Measurements from ENCODE around the gene ARF1. TPM values are rescaled to one million over a fixed set of nuclear protein-coding genes. Genes with fewer than 3 reads are reported as not detected.
"Not testable (repeated sequence)": the region's sequence is repeated elsewhere in the genome, so short reads cannot be mapped to it uniquely, and the experiment has no call there.

The ARF1 gene
- total RNA-seq, 2 donors from 2014 or later, result 469 to 500 TPM

- intact Hi-C loops (cut with DNase I, micrococcal nuclease), result no loop called here
- ATAC-seq (no peak), DNase-seq (no peak)
Measured at GRCh38 chr1:228107636-228108035, 25.1 kb downstream of the ARF1 start.

- ATAC-seq (no peak), DNase-seq (no peak)
Measured at GRCh38 chr1:228108055-228108690, 25.7 kb downstream of the ARF1 start.

GRCh38 chr1:228108742-228109072 is 26.2 kb downstream of the ARF1 start:
- no peak for ATAC-seq
- no peak for DNase-seq
- intact Hi-C loops (cut with DNase I, micrococcal nuclease), result no loop called here

More at GRCh38 chr1:228108055-228108690, 25.7 kb downstream of the ARF1 start:
- intact Hi-C loops (cut with DNase I, micrococcal nuclease), result no loop called here

GRCh38 chr1:228109073-228109961 is 26.8 kb downstream of the ARF1 start, which contains the start of gene MRPL55:
TSS of gene MRPL55 (minus strand) at chr1:228109299. CDS start at chr1:228108260, 1,039 bp downstream.
- intact Hi-C loops (cut with DNase I, micrococcal nuclease), result no loop called here
- ATAC-seq (peak; percentile 97), DNase-seq (peak; percentile 97 to 99)

- no peak for DNase-seq
- intact Hi-C loops (cut with DNase I, micrococcal nuclease), result no loop called here
- ATAC-seq, result peak; percentile 1
Measured at GRCh38 chr1:228109962-228110488, 27.5 kb downstream of the ARF1 start.

GRCh38 chr1:228110556-228110955 is 28.0 kb downstream of the ARF1 start:
- intact Hi-C loops (cut with DNase I, micrococcal nuclease), result no loop called here
- no peak for ATAC-seq
- DNase-seq, result no peak

GRCh38 chr1:228111315-228111714 is 28.8 kb downstream of the ARF1 start:
- intact Hi-C loops (cut with DNase I, micrococcal nuclease); ATAC-seq; DNase-seq: not testable (repeated sequence)

- ATAC-seq (no peak), DNase-seq (no peak)
- intact Hi-C loops (cut with DNase I, micrococcal nuclease), result no loop called here
Measured at GRCh38 chr1:228112167-228112566, 29.7 kb downstream of the ARF1 start.

GRCh38 chr1:228112617-228113016 is 30.1 kb downstream of the ARF1 start:
- intact Hi-C loops (cut with DNase I, micrococcal nuclease), result no loop called here
- no peak for ATAC-seq
- DNase-seq, result no peak

- intact Hi-C loops (cut with DNase I, micrococcal nuclease), result no loop called here
- no peak for DNase-seq
- no peak for ATAC-seq
Measured at GRCh38 chr1:228114827-228115226, 32.3 kb downstream of the ARF1 start.

GRCh38 chr1:228117335-228117734 is 34.8 kb downstream of the ARF1 start:
- no peak for DNase-seq
- intact Hi-C loops (cut with DNase I, micrococcal nuclease), result no loop called here
- ATAC-seq, result no peak

- ATAC-seq (no peak), DNase-seq (no peak)
- intact Hi-C loops (cut with DNase I, micrococcal nuclease), result no loop called here
Measured at GRCh38 chr1:228118040-228118439, 35.5 kb downstream of the ARF1 start.

- ATAC-seq, result no peak
- intact Hi-C loops (cut with DNase I, micrococcal nuclease), result no loop called here
- DNase-seq, result no peak
Measured at GRCh38 chr1:228120351-228120750, 37.8 kb downstream of the ARF1 start.

- intact Hi-C loops (cut with DNase I, micrococcal nuclease), result no loop called here
- no peak for ATAC-seq
- no peak for DNase-seq
Measured at GRCh38 chr1:228120857-228121489, 38.5 kb downstream of the ARF1 start.

- intact Hi-C loops (cut with DNase I, micrococcal nuclease), result no loop called here
- ATAC-seq (no peak), DNase-seq (no peak)
Measured at GRCh38 chr1:228122921-228123441, 40.5 kb downstream of the ARF1 start.

GRCh38 chr1:228123505-228123904 is 41.0 kb downstream of the ARF1 start:
- intact Hi-C loops (cut with DNase I, micrococcal nuclease), result no loop called here
- no peak for DNase-seq
- no peak for ATAC-seq

- ATAC-seq (no peak), DNase-seq (no peak)
- intact Hi-C loops (cut with DNase I, micrococcal nuclease), result no loop called here
Measured at GRCh38 chr1:228125185-228125584, 42.7 kb downstream of the ARF1 start.

- DNase-seq, result no peak
- ATAC-seq, result no peak
- intact Hi-C loops (cut with DNase I, micrococcal nuclease), result no loop called here
Measured at GRCh38 chr1:228131766-228132165, 49.3 kb downstream of the ARF1 start.

GRCh38 chr1:228134591-228134990 is 52.1 kb downstream of the ARF1 start:
- DNase-seq, result no peak
- intact Hi-C loops (cut with DNase I, micrococcal nuclease), result no loop called here
- no peak for ATAC-seq
